GM23338 (cell line): ENCODE data around the gene ZBTB7B. TPM values are rescaled to one million over a fixed set of nuclear protein-coding genes. Genes with fewer than 3 reads are reported as not detected.

Experiments
- ATAC-seq: fragments of 200-7000 bp; cut with Tn5 transposase; 3 replicates; pipeline ENCODE4 v1.9.1; 2020
- DNase-seq: peaks from one replicate; pipeline ENCODE4 v3.0.0-alpha.2; 2015; ENCODE audit warnings: low spot score
- H2AFZ ChIP-seq: fragments of 200-600 bp; sonication (generic); 2 replicates; pipeline ENCODE4 v1.8.0; 2016; ENCODE audit warnings: antibody characterized with exemption, mild to moderate bottlenecking, moderate library complexity
- H3F3A ChIP-seq: fragments of 200-600 bp; sonication (generic); replicated peaks from 2 replicates; pipeline ENCODE4 v1.8.0; 2017; ENCODE audit warnings: antibody characterized with exemption, mixed run types, low read depth
- H3K27ac ChIP-seq: fragments of 200-600 bp; sonication (generic); 2 replicates; pipeline ENCODE4 v1.6.1; 2016; ENCODE audit warnings: low read depth
- H3K27me3 ChIP-seq: fragments of 200-600 bp; sonication (generic); 2 replicates; pipeline ENCODE4 v1.8.0; 2016; ENCODE audit warnings: mild to moderate bottlenecking, mixed run types, moderate library complexity; ENCODE audit not compliant: insufficient read depth
- H3K36me3 ChIP-seq: fragments of 200-600 bp; sonication (generic); 2 replicates; pipeline ENCODE4 v1.8.0; 2016; ENCODE audit warnings: mild to moderate bottlenecking; ENCODE audit not compliant: insufficient read depth
- H3K4me1 ChIP-seq: fragments of 200-600 bp; sonication (generic); 2 replicates; pipeline ENCODE4 v1.8.0; 2016; ENCODE audit warnings: mild to moderate bottlenecking, moderate library complexity; ENCODE audit not compliant: insufficient read depth
- H3K4me2 ChIP-seq: fragments of 200-600 bp; sonication (generic); 2 replicates; pipeline ENCODE4 v1.7.1; 2017; ENCODE audit warnings: mixed run types
- H3K4me3 ChIP-seq: fragments of 200-600 bp; sonication (generic); 2 replicates; pipeline ENCODE4 v1.6.1; 2016; ENCODE audit warnings: mixed run types
- H3K79me2 ChIP-seq: fragments of 200-600 bp; sonication (generic); replicated peaks from 2 replicates; pipeline ENCODE4 v1.8.0; 2017; ENCODE audit warnings: mild to moderate bottlenecking; ENCODE audit not compliant: insufficient read depth
- H3K9me2 ChIP-seq: fragments of 200-600 bp; sonication (generic); 2 replicates; pipeline ENCODE4 v1.8.0; 2017; ENCODE audit not compliant: insufficient read depth
- H4K20me1 ChIP-seq: fragments of 200-600 bp; sonication (generic); replicated peaks from 2 replicates; pipeline ENCODE4 v1.8.0; 2017; ENCODE audit warnings: mild to moderate bottlenecking; ENCODE audit not compliant: insufficient read depth
- H3K27ac Mint-ChIP-seq: 2 replicates; pipeline ENCODE4 v1.8.0; 2020; ENCODE audit warnings: inconsistent platforms, mild to moderate bottlenecking, moderate library complexity, mixed read lengths
- H3K27me3 Mint-ChIP-seq: 3 replicates; pipeline ENCODE4 v1.8.0; 2022; ENCODE audit warnings: low read depth, mild to moderate bottlenecking, moderate library complexity, mixed read lengths, inconsistent platforms; ENCODE audit not compliant: insufficient read depth, poor library complexity
- H3K36me3 Mint-ChIP-seq: 3 replicates; pipeline ENCODE4 v1.8.0; 2021; ENCODE audit warnings: low read depth, mild to moderate bottlenecking, inconsistent platforms, moderate library complexity, mixed read lengths
- H3K4me1 Mint-ChIP-seq: 3 replicates; pipeline ENCODE4 v1.8.0; 2020; ENCODE audit warnings: mild to moderate bottlenecking, inconsistent platforms, mixed read lengths
- H3K4me3 Mint-ChIP-seq: 3 replicates; pipeline ENCODE4 v1.8.0; 2021; ENCODE audit warnings: moderate library complexity, mild to moderate bottlenecking, inconsistent platforms, mixed read lengths
- H3K9me3 Mint-ChIP-seq: 3 replicates; pipeline ENCODE4 v1.8.0; 2020; ENCODE audit warnings: moderate library complexity, mild to moderate bottlenecking, inconsistent platforms, mixed read lengths
- CREB1 ChIP-seq: fragments of 250-450 bp; sonication (Bioruptor Pico); IDR thresholded peaks from 2 replicates; pipeline ENCODE4 v1.5.0; 2020; ENCODE audit warnings: low read depth, mild to moderate bottlenecking, moderate library complexity
- EZH2 ChIP-seq: fragments of 200-600 bp; sonication (generic); IDR thresholded peaks from one replicate; pipeline ENCODE4 v1.8.0; 2017; ENCODE audit warnings: antibody characterized with exemption, mild to moderate bottlenecking, low read depth; ENCODE audit not compliant: unreplicated experiment
- EZH2phosphoT487 ChIP-seq: fragments of 200-600 bp; sonication (generic); IDR thresholded peaks from one replicate; pipeline ENCODE4 v1.8.1; 2018; ENCODE audit warnings: antibody characterized with exemption; ENCODE audit not compliant: unreplicated experiment
- JUNB ChIP-seq: IDR thresholded peaks from one replicate; pipeline ENCODE4 v1.6.1; 2016; ENCODE audit warnings: antibody characterized with exemption; ENCODE audit not compliant: unreplicated experiment
- NANOG ChIP-seq: IDR thresholded peaks from 2 replicates; pipeline ENCODE4 v1.6.1; 2016; ENCODE audit warnings: antibody characterized with exemption, borderline replicate concordance
- POLR2AphosphoS5 ChIP-seq: IDR thresholded peaks from 2 replicates; pipeline ENCODE4 v1.6.1; 2016; ENCODE audit warnings: antibody characterized with exemption, low read depth
- STAT1 ChIP-seq: IDR thresholded peaks from one replicate; pipeline ENCODE4 v1.6.1; 2016; ENCODE audit warnings: antibody characterized with exemption; ENCODE audit not compliant: unreplicated experiment
- ZNF114 ChIP-seq: fragments of 250-450 bp; sonication (Bioruptor Pico); IDR thresholded peaks from 2 replicates; pipeline ENCODE4 v1.5.0; 2020; ENCODE audit warnings: mild to moderate bottlenecking, moderate library complexity
- ZNF331 ChIP-seq: fragments of 250-450 bp; sonication (Bioruptor Pico); IDR thresholded peaks from 2 replicates; pipeline ENCODE4 v1.5.0; 2020; ENCODE audit warnings: low read depth, mild to moderate bottlenecking, moderate library complexity
- polyA plus RNA-seq: library from polyadenylated mRNA; unstranded; fragments of >200 nt; fragmentation: Nextera tagmentation; extraction: Ambion mirVana; gene quantifications from 2 replicates; pipeline ENCODE4 v1.2.1, GENCODE V29; 2016
- total RNA-seq: library from RNA; depleted of rRNA; stranded (reverse); fragments of >200 nt; shearing (Covaris generic); gene quantifications from 2 replicates; pipeline ENCODE4 v1.2.3, GENCODE V29; 2014
- TF ChIP-seq, protein P1 (sequence below): IDR thresholded peaks from 2 replicates; pipeline ENCODE4 v1.6.1; 2016; ENCODE audit warnings: antibody characterized with exemption
- TF ChIP-seq, protein P2 (sequence below): fragments of 250-450 bp; sonication (Bioruptor Pico); IDR thresholded peaks from 2 replicates; pipeline ENCODE4 v1.5.0; 2020; ENCODE audit warnings: mild to moderate bottlenecking, moderate library complexity
- TF ChIP-seq, protein P3 (sequence below): IDR thresholded peaks from one replicate; pipeline ENCODE4 v1.6.1; 2018; ENCODE audit warnings: antibody characterized with exemption; ENCODE audit not compliant: unreplicated experiment
- TF ChIP-seq, protein P4 (sequence below), 2 experiments: fragments of 200-600 bp in 1 of 2; sonication (generic) in 1 of 2; conservative IDR thresholded peaks; 2 replicates each; pipeline versions ENCODE4 v1.5.1 to v1.6.1; 2016 to 2017; ENCODE audit warnings: antibody characterized with exemption in 2 of 2, low read depth in 2 of 2, mild to moderate bottlenecking in 2 of 2, moderate library complexity in 1 of 2

ZBTB7B gene
- total and polyA plus RNA-seq, 2 experiments from 2014 or later, result 3.6 to 32.6 TPM

DNA sequence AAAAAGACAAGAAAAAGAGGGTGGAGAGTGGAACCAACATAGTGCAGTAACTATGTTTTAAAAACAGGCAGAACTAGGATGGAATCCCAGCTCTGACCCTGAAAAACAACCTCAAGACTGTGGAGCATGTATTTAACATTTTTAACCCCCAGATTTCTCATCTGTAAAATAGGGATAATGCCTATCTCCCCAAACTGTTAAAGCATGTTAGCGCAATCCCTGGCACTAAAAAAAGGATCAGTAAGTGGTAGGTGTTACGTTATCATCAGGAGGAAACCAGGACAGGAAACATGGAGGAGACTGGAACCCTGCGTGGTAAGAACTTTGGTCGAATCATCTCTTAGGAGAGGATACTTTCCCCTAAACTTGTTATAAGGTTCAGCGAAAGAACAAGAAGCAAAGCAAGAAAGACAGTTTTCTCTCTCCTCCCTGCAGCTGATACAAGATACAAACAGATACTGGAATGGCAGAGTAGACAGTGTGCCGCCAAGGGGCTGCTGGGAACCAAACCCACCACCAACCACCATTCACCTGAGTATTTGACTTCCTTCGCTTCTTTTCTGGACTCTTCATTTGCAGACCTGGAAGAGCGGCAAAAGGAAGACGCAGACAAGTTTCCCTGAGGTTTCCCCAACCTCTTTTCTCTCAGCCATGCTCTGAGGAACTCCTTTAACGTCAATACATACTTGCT is 42.0 kb upstream of the ZBTB7B start:
- Histone ChIP-seq H3K9me2 (no peaks in the 10 kb centered on the region), H3K4me2 (peak overlapping the region; percentile 91), H4K20me1 (peaks cover 28% of the 10 kb centered on the region), H3F3A (peaks cover 45% of the 10 kb centered on the region), H2AFZ (no peak overlapping the region), H3K27ac (peak overlapping the region; percentile 97; the same call in 1 of the 2 replicates), H3K27me3 (no peaks in the 10 kb centered on the region), H3K36me3 (peaks cover 17% of the 10 kb centered on the region), H3K4me1 (peaks cover 43% of the 10 kb centered on the region), H3K79me2 (peaks cover 13% of the 10 kb centered on the region), H3K4me3 (peak overlapping the region; percentile 92)
- no peak for ATAC-seq
- peaks cover 24% of the 10 kb centered on the region for H3K27me3 Mint-ChIP-seq
- DNase-seq, result no peak
- H3K9me3 Mint-ChIP-seq, result no peaks in the 10 kb centered on the region
- H3K4me1 Mint-ChIP-seq, result peaks cover 53% of the 10 kb centered on the region
- TF ChIP-seq ZNF331 (no peak), CREB1 (CRISPR knock-in tag) (no peak), JUNB (no peak), NANOG (no peak), POLR2AphosphoS5 (no peak), ZNF114 (CRISPR knock-in tag) (no peak), EZH2phosphoT487 (no peak), EZH2 (no peak), STAT1 (no peak)
- TF ChIP-seq, protein P1, sequence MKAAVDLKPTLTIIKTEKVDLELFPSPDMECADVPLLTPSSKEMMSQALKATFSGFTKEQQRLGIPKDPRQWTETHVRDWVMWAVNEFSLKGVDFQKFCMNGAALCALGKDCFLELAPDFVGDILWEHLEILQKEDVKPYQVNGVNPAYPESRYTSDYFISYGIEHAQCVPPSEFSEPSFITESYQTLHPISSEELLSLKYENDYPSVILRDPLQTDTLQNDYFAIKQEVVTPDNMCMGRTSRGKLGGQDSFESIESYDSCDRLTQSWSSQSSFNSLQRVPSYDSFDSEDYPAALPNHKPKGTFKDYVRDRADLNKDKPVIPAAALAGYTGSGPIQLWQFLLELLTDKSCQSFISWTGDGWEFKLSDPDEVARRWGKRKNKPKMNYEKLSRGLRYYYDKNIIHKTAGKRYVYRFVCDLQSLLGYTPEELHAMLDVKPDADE, result no peak
- TF ChIP-seq, protein P2, sequence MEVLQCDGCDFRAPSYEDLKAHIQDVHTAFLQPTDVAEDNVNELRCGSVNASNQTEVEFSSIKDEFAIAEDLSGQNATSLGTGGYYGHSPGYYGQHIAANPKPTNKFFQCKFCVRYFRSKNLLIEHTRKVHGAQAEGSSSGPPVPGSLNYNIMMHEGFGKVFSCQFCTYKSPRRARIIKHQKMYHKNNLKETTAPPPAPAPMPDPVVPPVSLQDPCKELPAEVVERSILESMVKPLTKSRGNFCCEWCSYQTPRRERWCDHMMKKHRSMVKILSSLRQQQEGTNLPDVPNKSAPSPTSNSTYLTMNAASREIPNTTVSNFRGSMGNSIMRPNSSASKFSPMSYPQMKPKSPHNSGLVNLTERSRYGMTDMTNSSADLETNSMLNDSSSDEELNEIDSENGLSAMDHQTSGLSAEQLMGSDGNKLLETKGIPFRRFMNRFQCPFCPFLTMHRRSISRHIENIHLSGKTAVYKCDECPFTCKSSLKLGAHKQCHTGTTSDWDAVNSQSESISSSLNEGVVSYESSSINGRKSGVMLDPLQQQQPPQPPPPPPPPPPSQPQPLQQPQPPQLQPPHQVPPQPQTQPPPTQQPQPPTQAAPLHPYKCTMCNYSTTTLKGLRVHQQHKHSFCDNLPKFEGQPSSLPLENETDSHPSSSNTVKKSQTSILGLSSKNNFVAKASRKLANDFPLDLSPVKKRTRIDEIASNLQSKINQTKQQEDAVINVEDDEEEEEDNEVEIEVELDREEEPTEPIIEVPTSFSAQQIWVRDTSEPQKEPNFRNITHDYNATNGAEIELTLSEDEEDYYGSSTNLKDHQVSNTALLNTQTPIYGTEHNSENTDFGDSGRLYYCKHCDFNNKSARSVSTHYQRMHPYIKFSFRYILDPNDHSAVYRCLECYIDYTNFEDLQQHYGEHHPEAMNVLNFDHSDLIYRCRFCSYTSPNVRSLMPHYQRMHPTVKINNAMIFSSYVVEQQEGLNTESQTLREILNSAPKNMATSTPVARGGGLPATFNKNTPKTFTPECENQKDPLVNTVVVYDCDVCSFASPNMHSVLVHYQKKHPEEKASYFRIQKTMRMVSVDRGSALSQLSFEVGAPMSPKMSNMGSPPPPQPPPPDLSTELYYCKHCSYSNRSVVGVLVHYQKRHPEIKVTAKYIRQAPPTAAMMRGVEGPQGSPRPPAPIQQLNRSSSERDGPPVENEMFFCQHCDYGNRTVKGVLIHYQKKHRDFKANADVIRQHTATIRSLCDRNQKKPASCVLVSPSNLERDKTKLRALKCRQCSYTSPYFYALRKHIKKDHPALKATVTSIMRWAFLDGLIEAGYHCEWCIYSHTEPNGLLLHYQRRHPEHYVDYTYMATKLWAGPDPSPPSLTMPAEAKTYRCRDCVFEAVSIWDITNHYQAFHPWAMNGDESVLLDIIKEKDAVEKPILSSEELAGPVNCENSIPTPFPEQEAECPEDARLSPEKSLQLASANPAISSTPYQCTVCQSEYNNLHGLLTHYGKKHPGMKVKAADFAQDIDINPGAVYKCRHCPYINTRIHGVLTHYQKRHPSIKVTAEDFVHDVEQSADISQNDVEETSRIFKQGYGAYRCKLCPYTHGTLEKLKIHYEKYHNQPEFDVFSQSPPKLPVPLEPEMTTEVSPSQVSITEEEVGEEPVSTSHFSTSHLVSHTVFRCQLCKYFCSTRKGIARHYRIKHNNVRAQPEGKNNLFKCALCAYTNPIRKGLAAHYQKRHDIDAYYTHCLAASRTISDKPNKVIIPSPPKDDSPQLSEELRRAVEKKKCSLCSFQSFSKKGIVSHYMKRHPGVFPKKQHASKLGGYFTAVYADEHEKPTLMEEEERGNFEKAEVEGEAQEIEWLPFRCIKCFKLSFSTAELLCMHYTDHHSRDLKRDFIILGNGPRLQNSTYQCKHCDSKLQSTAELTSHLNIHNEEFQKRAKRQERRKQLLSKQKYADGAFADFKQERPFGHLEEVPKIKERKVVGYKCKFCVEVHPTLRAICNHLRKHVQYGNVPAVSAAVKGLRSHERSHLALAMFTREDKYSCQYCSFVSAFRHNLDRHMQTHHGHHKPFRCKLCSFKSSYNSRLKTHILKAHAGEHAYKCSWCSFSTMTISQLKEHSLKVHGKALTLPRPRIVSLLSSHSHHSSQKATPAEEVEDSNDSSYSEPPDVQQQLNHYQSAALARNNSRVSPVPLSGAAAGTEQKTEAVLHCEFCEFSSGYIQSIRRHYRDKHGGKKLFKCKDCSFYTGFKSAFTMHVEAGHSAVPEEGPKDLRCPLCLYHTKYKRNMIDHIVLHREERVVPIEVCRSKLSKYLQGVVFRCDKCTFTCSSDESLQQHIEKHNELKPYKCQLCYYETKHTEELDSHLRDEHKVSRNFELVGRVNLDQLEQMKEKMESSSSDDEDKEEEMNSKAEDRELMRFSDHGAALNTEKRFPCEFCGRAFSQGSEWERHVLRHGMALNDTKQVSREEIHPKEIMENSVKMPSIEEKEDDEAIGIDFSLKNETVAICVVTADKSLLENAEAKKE (CRISPR knock-in tag), result no peak
- TF ChIP-seq, protein P3, sequence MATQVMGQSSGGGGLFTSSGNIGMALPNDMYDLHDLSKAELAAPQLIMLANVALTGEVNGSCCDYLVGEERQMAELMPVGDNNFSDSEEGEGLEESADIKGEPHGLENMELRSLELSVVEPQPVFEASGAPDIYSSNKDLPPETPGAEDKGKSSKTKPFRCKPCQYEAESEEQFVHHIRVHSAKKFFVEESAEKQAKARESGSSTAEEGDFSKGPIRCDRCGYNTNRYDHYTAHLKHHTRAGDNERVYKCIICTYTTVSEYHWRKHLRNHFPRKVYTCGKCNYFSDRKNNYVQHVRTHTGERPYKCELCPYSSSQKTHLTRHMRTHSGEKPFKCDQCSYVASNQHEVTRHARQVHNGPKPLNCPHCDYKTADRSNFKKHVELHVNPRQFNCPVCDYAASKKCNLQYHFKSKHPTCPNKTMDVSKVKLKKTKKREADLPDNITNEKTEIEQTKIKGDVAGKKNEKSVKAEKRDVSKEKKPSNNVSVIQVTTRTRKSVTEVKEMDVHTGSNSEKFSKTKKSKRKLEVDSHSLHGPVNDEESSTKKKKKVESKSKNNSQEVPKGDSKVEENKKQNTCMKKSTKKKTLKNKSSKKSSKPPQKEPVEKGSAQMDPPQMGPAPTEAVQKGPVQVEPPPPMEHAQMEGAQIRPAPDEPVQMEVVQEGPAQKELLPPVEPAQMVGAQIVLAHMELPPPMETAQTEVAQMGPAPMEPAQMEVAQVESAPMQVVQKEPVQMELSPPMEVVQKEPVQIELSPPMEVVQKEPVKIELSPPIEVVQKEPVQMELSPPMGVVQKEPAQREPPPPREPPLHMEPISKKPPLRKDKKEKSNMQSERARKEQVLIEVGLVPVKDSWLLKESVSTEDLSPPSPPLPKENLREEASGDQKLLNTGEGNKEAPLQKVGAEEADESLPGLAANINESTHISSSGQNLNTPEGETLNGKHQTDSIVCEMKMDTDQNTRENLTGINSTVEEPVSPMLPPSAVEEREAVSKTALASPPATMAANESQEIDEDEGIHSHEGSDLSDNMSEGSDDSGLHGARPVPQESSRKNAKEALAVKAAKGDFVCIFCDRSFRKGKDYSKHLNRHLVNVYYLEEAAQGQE, result no peak
- TF ChIP-seq, protein P4, sequence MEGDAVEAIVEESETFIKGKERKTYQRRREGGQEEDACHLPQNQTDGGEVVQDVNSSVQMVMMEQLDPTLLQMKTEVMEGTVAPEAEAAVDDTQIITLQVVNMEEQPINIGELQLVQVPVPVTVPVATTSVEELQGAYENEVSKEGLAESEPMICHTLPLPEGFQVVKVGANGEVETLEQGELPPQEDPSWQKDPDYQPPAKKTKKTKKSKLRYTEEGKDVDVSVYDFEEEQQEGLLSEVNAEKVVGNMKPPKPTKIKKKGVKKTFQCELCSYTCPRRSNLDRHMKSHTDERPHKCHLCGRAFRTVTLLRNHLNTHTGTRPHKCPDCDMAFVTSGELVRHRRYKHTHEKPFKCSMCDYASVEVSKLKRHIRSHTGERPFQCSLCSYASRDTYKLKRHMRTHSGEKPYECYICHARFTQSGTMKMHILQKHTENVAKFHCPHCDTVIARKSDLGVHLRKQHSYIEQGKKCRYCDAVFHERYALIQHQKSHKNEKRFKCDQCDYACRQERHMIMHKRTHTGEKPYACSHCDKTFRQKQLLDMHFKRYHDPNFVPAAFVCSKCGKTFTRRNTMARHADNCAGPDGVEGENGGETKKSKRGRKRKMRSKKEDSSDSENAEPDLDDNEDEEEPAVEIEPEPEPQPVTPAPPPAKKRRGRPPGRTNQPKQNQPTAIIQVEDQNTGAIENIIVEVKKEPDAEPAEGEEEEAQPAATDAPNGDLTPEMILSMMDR (conservative IDR thresholded peaks at IDR 0.05; ENCODE audit: low read depth in 2 of 2), result no peak
- H3K36me3 Mint-ChIP-seq, result peaks cover 57% of the 10 kb centered on the region
- peak overlapping the region; percentile 83; the same call in 1 of the 2 replicates for H3K27ac Mint-ChIP-seq
- peak overlapping the region; percentile 94 for H3K4me3 Mint-ChIP-seq
